HepG2 (cell line): ENCODE measurements around the gene HAGH. TPM values are rescaled to one million over a fixed set of nuclear protein-coding genes. Genes with fewer than 3 reads are reported as not detected.

ENCODE experiments used
- ASH2L ChIP-seq: fragments of 300-600, 200-600 bp; sonication (generic); IDR thresholded peaks from 2 replicates; pipeline ENCODE4 v1.7.0; 2017; ENCODE audit warnings: low read depth, mild to moderate bottlenecking, moderate library complexity, mixed read lengths, low read length; ENCODE audit not compliant: insufficient read length
- DR1 ChIP-seq: sonication (generic); formaldehyde crosslinking; IDR thresholded peaks from 2 replicates; pipeline ENCODE4 v1.8.0; 2021; ENCODE audit warnings: mild to moderate bottlenecking, missing genetic modification reagents, inconsistent platforms
- FOXC1 ChIP-seq: sonication (generic); formaldehyde crosslinking; IDR thresholded peaks from 2 replicates; pipeline ENCODE4 v1.8.0; 2022; ENCODE audit warnings: mild to moderate bottlenecking, missing genetic modification reagents, borderline replicate concordance
- HDAC1 ChIP-seq: sonication (generic); formaldehyde crosslinking; IDR thresholded peaks from 2 replicates; pipeline ENCODE4 v1.5.1; 2020; ENCODE audit warnings: mild to moderate bottlenecking, missing genetic modification reagents
- JUN ChIP-seq: sonication (generic); formaldehyde crosslinking; IDR thresholded peaks from 2 replicates; pipeline ENCODE4 v1.4.0; 2020; ENCODE audit warnings: mild to moderate bottlenecking, missing genetic modification reagents
- JUND ChIP-seq: sonication (generic); formaldehyde crosslinking; IDR thresholded peaks from 2 replicates; pipeline ENCODE4 v1.8.0; 2022; ENCODE audit warnings: mild to moderate bottlenecking, missing genetic modification reagents
- MLLT10 ChIP-seq: sonication (generic); formaldehyde crosslinking; IDR thresholded peaks from 2 replicates; pipeline ENCODE4 v1.4.0; 2020; ENCODE audit warnings: missing genetic modification reagents
- NR3C1 ChIP-seq: sonication (generic); formaldehyde crosslinking; IDR thresholded peaks from 2 replicates; pipeline ENCODE4 v1.4.0; 2020; ENCODE audit warnings: missing genetic modification reagents
- PAWR ChIP-seq: sonication (generic); formaldehyde crosslinking; IDR thresholded peaks from 2 replicates; pipeline ENCODE4 v1.4.0; 2020; ENCODE audit warnings: missing genetic modification reagents, mild to moderate bottlenecking, borderline replicate concordance
- RBM39 ChIP-seq: fragments of 200-400 bp; formaldehyde crosslinking; IDR thresholded peaks from one replicate; pipeline ENCODE4 v1.6.1; 2018; ENCODE audit warnings: antibody characterized with exemption, mild to moderate bottlenecking, low read depth, low read length; ENCODE audit not compliant: poor library complexity, severe bottlenecking
- SIX1 ChIP-seq: sonication (generic); formaldehyde crosslinking; IDR thresholded peaks from 2 replicates; pipeline ENCODE4 v1.4.0; 2020; ENCODE audit warnings: missing genetic modification reagents, borderline replicate concordance
- THAP11 ChIP-seq: IDR thresholded peaks from 2 replicates; pipeline ENCODE4 v1.6.1; 2016; ENCODE audit warnings: missing biosample characterization, missing genetic modification reagents
- XRCC5 ChIP-seq: fragments of 200-400 bp; formaldehyde crosslinking; optimal IDR thresholded peaks from 2 replicates; pipeline ENCODE3; 2017; ENCODE audit warnings: mild to moderate bottlenecking, low read length
- ZC3H13 ChIP-seq: sonication (generic); formaldehyde crosslinking; IDR thresholded peaks from 2 replicates; pipeline ENCODE4 v1.8.1; 2023; ENCODE audit warnings: mild to moderate bottlenecking, missing genetic modification reagents, moderate library complexity
- ZFP37 ChIP-seq: sonication (generic); formaldehyde crosslinking; IDR thresholded peaks from 2 replicates; pipeline ENCODE4 v1.4.0; 2020; ENCODE audit warnings: missing genetic modification reagents, borderline replicate concordance
- ZKSCAN5 ChIP-seq: sonication (generic); formaldehyde crosslinking; IDR thresholded peaks from 2 replicates; pipeline ENCODE4 v1.5.1; 2020; ENCODE audit warnings: mild to moderate bottlenecking, missing genetic modification reagents
- ZNF549 ChIP-seq: sonication (generic); formaldehyde crosslinking; IDR thresholded peaks from 2 replicates; pipeline ENCODE4 v1.5.0; 2020; ENCODE audit warnings: missing genetic modification reagents
- ZNF766 ChIP-seq: sonication (generic); formaldehyde crosslinking; IDR thresholded peaks from 2 replicates; pipeline ENCODE4 v1.5.0; 2020; ENCODE audit warnings: missing genetic modification reagents, borderline replicate concordance
- polyA plus RNA-seq, 8 experiments: library from polyadenylated mRNA; depleted of rRNA in 3 of 8; stranded (reverse) in 7 of 8; unstranded in 1 of 8; fragments of >200 nt; fragmentation: Illumina TruSeq in 4 of 8; extraction: Trizol in 4 of 8; gene quantifications; 2 replicates each; pipeline versions ENCODE4 v1.2.1 to v1.2.3, GENCODE V29; 2011 to 2016; ENCODE audit warnings: low read depth in 4 of 8, missing spikeins in 1 of 8, mixed read lengths in 1 of 8; ENCODE audit not compliant: insufficient read depth in 1 of 8
- total RNA-seq, 5 experiments: library from RNA; depleted of rRNA; stranded (reverse); fragments of >200 nt; fragmentation: Illumina TruSeq; extraction: Trizol; gene quantifications; 2 replicates each; pipeline ENCODE4 v1.2.3, GENCODE V29; 2016; ENCODE audit warnings: low read depth in 1 of 5
- TF ChIP-seq, protein P1 (sequence below): sonication (generic); formaldehyde crosslinking; conservative IDR thresholded peaks from 2 replicates; pipeline ENCODE4 v1.4.0; 2020; ENCODE audit warnings: missing genetic modification reagents
- TF ChIP-seq, protein P2 (sequence below): sonication (generic); formaldehyde crosslinking; IDR thresholded peaks from 2 replicates; pipeline ENCODE4 v1.5.0; 2020; ENCODE audit warnings: missing genetic modification reagents, mild to moderate bottlenecking, borderline replicate concordance
- TF ChIP-seq, protein P3 (sequence below): sonication (generic); formaldehyde crosslinking; IDR thresholded peaks from 2 replicates; pipeline ENCODE4; 2020; ENCODE audit warnings: missing genetic modification reagents, mild to moderate bottlenecking, borderline replicate concordance
- TF ChIP-seq, protein P4 (sequence below): IDR thresholded peaks from 2 replicates; pipeline ENCODE4 v1.6.1; 2016; ENCODE audit warnings: missing genetic modification reagents, missing compliant biosample characterization
- TF ChIP-seq, protein P5 (sequence below): sonication (generic); formaldehyde crosslinking; IDR thresholded peaks from 2 replicates; pipeline ENCODE4 v1.8.0; 2022; ENCODE audit warnings: mild to moderate bottlenecking, missing genetic modification reagents, moderate library complexity

The HAGH gene
- total and polyA plus RNA-seq, 2 of the 13 experiments (the other 11 are each of a cell fraction or from before 2014, with no cell fraction given): 70.4 to 95.4 TPM

DNA sequence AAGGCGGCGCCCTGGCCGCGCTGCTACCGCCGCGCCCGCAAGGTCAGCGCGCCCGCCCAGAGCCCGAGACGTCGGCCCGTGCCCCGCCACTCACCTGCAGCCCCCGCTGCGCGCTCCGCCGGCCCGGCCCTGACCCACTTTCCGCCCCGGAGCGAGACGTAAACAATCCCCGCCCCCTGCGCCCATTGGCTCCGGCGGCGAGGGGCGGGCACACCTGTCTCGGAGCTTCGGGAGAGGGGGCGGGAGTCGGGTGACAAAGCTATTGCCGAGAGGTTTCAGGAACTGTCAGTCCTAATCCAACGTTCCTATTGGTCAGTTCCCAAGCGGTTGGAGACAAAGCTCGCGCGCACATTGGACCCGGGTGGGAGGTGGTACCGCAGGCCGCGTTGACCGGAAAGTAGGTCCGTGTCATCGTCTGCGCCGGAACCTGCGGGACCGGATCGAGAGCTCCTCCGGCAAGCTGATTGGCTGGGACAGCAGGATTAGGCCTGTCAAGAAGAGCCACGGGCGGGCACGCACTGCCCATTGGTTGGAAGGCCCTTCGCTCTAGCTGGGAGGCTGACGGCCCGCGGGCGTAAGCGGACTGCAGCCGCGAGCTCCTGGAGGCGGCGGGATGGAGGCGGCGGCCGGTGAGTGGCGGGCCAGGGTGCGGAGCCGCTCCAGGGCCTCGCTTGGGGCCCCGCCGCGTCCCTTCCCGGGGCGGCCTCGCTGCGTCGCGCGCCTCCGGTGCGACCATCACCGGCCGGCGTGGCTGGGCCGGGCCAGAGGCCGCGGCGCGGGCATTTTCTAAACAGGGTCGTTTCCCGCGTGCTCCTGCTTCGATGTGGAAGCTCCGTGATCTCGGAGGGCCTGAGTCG lies 44.0 kb downstream of the HAGH start, which contains the start of the genes NUBP2 and SPSB3 (continued):
- TF ChIP-seq, protein P1, sequence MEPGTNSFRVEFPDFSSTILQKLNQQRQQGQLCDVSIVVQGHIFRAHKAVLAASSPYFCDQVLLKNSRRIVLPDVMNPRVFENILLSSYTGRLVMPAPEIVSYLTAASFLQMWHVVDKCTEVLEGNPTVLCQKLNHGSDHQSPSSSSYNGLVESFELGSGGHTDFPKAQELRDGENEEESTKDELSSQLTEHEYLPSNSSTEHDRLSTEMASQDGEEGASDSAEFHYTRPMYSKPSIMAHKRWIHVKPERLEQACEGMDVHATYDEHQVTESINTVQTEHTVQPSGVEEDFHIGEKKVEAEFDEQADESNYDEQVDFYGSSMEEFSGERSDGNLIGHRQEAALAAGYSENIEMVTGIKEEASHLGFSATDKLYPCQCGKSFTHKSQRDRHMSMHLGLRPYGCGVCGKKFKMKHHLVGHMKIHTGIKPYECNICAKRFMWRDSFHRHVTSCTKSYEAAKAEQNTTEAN: no peak
- TF ChIP-seq MLLT10 (CRISPR knock-in tag): no peak
- peak; percentile 84 for TF ChIP-seq ZC3H13 (CRISPR knock-in tag)
- peak; percentile 95 for TF ChIP-seq THAP11
- TF ChIP-seq, protein P2, sequence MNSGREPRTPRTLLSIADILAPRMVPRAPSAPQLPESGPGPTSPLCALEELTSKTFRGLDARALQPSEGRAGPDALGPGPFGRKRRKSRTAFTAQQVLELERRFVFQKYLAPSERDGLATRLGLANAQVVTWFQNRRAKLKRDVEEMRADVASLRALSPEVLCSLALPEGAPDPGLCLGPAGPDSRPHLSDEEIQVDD (CRISPR knock-in tag): peak; percentile 37; the same call in 1 of the 2 replicates
- no peak for TF ChIP-seq ZKSCAN5 (CRISPR knock-in tag)
- TF ChIP-seq, protein P3, sequence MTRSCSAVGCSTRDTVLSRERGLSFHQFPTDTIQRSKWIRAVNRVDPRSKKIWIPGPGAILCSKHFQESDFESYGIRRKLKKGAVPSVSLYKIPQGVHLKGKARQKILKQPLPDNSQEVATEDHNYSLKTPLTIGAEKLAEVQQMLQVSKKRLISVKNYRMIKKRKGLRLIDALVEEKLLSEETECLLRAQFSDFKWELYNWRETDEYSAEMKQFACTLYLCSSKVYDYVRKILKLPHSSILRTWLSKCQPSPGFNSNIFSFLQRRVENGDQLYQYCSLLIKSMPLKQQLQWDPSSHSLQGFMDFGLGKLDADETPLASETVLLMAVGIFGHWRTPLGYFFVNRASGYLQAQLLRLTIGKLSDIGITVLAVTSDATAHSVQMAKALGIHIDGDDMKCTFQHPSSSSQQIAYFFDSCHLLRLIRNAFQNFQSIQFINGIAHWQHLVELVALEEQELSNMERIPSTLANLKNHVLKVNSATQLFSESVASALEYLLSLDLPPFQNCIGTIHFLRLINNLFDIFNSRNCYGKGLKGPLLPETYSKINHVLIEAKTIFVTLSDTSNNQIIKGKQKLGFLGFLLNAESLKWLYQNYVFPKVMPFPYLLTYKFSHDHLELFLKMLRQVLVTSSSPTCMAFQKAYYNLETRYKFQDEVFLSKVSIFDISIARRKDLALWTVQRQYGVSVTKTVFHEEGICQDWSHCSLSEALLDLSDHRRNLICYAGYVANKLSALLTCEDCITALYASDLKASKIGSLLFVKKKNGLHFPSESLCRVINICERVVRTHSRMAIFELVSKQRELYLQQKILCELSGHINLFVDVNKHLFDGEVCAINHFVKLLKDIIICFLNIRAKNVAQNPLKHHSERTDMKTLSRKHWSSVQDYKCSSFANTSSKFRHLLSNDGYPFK: peak; percentile 32; the same call in 1 of the 2 replicates
- TF ChIP-seq PAWR (CRISPR knock-in tag): no peak
- no peak for TF ChIP-seq XRCC5
- TF ChIP-seq, protein P4, sequence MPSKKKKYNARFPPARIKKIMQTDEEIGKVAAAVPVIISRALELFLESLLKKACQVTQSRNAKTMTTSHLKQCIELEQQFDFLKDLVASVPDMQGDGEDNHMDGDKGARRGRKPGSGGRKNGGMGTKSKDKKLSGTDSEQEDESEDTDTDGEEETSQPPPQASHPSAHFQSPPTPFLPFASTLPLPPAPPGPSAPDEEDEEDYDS (CRISPR knock-in tag): peak; percentile 70; the same call in 1 of the 2 replicates
- TF ChIP-seq JUN: no peak
- no peak for TF ChIP-seq ASH2L
- no peak; the same call in 1 of the 2 replicates for TF ChIP-seq FOXC1 (CRISPR knock-in tag)
- TF ChIP-seq, protein P5, sequence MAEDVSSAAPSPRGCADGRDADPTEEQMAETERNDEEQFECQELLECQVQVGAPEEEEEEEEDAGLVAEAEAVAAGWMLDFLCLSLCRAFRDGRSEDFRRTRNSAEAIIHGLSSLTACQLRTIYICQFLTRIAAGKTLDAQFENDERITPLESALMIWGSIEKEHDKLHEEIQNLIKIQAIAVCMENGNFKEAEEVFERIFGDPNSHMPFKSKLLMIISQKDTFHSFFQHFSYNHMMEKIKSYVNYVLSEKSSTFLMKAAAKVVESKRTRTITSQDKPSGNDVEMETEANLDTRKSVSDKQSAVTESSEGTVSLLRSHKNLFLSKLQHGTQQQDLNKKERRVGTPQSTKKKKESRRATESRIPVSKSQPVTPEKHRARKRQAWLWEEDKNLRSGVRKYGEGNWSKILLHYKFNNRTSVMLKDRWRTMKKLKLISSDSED (CRISPR knock-in tag): no peak
- TF ChIP-seq JUND (CRISPR knock-in tag): no peak
- TF ChIP-seq NR3C1: no peak
- peak; percentile 8; the same call in 1 of the 2 replicates for TF ChIP-seq ZNF766 (CRISPR knock-in tag)
- no peak for TF ChIP-seq SIX1
- no peak for TF ChIP-seq DR1
- TF ChIP-seq ZFP37 (CRISPR knock-in tag): no peak
- TF ChIP-seq RBM39: no peak
- TF ChIP-seq HDAC1: peak; percentile 81
- no peak for TF ChIP-seq ZNF549
